Liver (tissue), 9 donors: ENCODE data around the gene OR52R1. TPM values are rescaled to one million over a fixed set of nuclear protein-coding genes. Genes with fewer than 3 reads are reported as not detected.

ENCODE experiments used
- DNase-seq: peaks from one replicate; pipeline ENCODE4 v3.0.0-alpha.2; 2017; ENCODE audit warnings: low spot score
- H3K27ac ChIP-seq, 2 donors: one replicate each; pipeline ENCODE4 v1.7.0; 2013; ENCODE audit warnings: inconsistent platforms in 2 of 2, low read length in 2 of 2, control low read depth in 1 of 2, low read depth in 1 of 2, mild to moderate bottlenecking in 1 of 2
- H3K27me3 ChIP-seq, 4 donors: one replicate each; pipeline versions ENCODE4 v1.6.1 to v1.7.0; 2013; ENCODE audit warnings: low read length in 3 of 4, inconsistent platforms in 1 of 4, mild to moderate bottlenecking in 1 of 4, moderate library complexity in 1 of 4; ENCODE audit not compliant: control insufficient read depth in 4 of 4, insufficient read depth in 4 of 4
- H3K36me3 ChIP-seq, 4 donors: one replicate each; pipeline versions ENCODE4 v1.6.1 to v1.7.0; 2013; ENCODE audit warnings: low read length in 3 of 4, mild to moderate bottlenecking in 3 of 4, low read depth in 1 of 4, moderate library complexity in 1 of 4; ENCODE audit not compliant: control insufficient read depth in 4 of 4, insufficient read depth in 3 of 4
- H3K4me1 ChIP-seq, 4 donors: one replicate each; pipeline versions ENCODE4 v1.6.1 to v1.7.0; 2013; ENCODE audit warnings: low read length in 3 of 4, mild to moderate bottlenecking in 3 of 4, moderate library complexity in 1 of 4; ENCODE audit not compliant: control insufficient read depth in 4 of 4, insufficient read depth in 4 of 4
- H3K4me3 ChIP-seq, 3 donors: one replicate each; pipeline versions ENCODE4 v1.6.1 to v1.7.0; 2013; ENCODE audit warnings: low read length in 3 of 3, control low read depth in 1 of 3, low read depth in 1 of 3, mild to moderate bottlenecking in 1 of 3
- H3K9ac ChIP-seq, 2 donors: one replicate each; pipeline ENCODE4 v1.7.0; 2013; ENCODE audit warnings: low read length in 2 of 2, mild to moderate bottlenecking in 2 of 2, moderate library complexity in 2 of 2, control low read depth in 1 of 2, low read depth in 1 of 2
- H3K9me3 ChIP-seq, 4 donors: one replicate each; pipeline versions ENCODE4 v1.6.1 to v1.7.0; 2013; ENCODE audit warnings: low read length in 3 of 4; ENCODE audit not compliant: control insufficient read depth in 4 of 4
- CTCF ChIP-seq: fragments of 150-350 bp; IDR thresholded peaks from 2 replicates; pipeline ENCODE4 v1.5.1; 2017; ENCODE audit warnings: improper control_type of control experiment, low read depth, low read length; ENCODE audit not compliant: missing input control
- EGR1 ChIP-seq, 2 donors: IDR thresholded peaks; 2 replicates each; pipeline ENCODE4 v1.6.1; 2016 to 2018; ENCODE audit warnings: antibody characterized with exemption in 2 of 2, low read depth in 2 of 2
- FOXA1 ChIP-seq: IDR thresholded peaks from 2 replicates; pipeline ENCODE4 v1.6.1; 2016; ENCODE audit warnings: antibody characterized with exemption
- FOXA2 ChIP-seq: IDR thresholded peaks from 2 replicates; pipeline ENCODE4 v1.6.1; 2016; ENCODE audit warnings: antibody characterized with exemption
- GABPA ChIP-seq, 2 donors: IDR thresholded peaks in 1 of 2; conservative IDR thresholded peaks in 1 of 2; 2 replicates each; pipeline ENCODE4 v1.6.1; 2016; ENCODE audit warnings: antibody characterized with exemption in 2 of 2, mild to moderate bottlenecking in 1 of 2, moderate library complexity in 1 of 2
- HNF4A ChIP-seq, 2 donors: conservative IDR thresholded peaks; 2 replicates each; pipeline ENCODE4 v1.6.1; 2016; ENCODE audit warnings: antibody characterized with exemption in 2 of 2, mild to moderate bottlenecking in 2 of 2
- HNF4G ChIP-seq: IDR thresholded peaks from 2 replicates; pipeline ENCODE4 v1.6.1; 2016; ENCODE audit warnings: antibody characterized with exemption
- JUND ChIP-seq, 2 donors: IDR thresholded peaks; 2 replicates each; pipeline ENCODE4 v1.6.1; 2016; ENCODE audit warnings: antibody characterized with exemption in 2 of 2
- NR2F2 ChIP-seq: IDR thresholded peaks from 2 replicates; pipeline ENCODE4 v1.6.1; 2016; ENCODE audit warnings: antibody characterized with exemption
- REST ChIP-seq: IDR thresholded peaks from 2 replicates; pipeline ENCODE4 v1.6.1; 2016; ENCODE audit warnings: antibody characterized with exemption, mild to moderate bottlenecking
- TAF1 ChIP-seq: conservative IDR thresholded peaks from 2 replicates; pipeline ENCODE4 v1.6.1; 2016; ENCODE audit warnings: antibody characterized with exemption, mild to moderate bottlenecking
- YY1 ChIP-seq: IDR thresholded peaks from 2 replicates; pipeline ENCODE4 v1.6.1; 2016; ENCODE audit warnings: antibody characterized with exemption, mild to moderate bottlenecking
- WGBS: extraction: QIAGEN DNeasy Blood & Tissue Kit; methylation state at CpG from one replicate; pipeline ENCODE4 v1.1.7; 2013; 5-methylcytosine and 5-hydroxymethylcytosine counted together
- polyA plus RNA-seq, 2 donors: library from polyadenylated mRNA; stranded (reverse) in 1 of 2; unstranded in 1 of 2; fragments of 200-250 nt in 1 of 2; fragments of >200 nt in 1 of 2; fragmentation: Nextera tagmentation in 1 of 2; extraction: Ambion mirVana in 1 of 2; gene quantifications; one replicate each; pipeline versions ENCODE4 v1.2.1 to v1.2.3, GENCODE V29; 2013 to 2015
- total RNA-seq, 2 donors: library from RNA; depleted of rRNA; stranded (reverse); fragments of >200 nt; gene quantifications; one replicate each; pipeline ENCODE4 v1.2.3, GENCODE V29; 2014
- TF ChIP-seq, protein P1 (sequence below): IDR thresholded peaks from 2 replicates; pipeline ENCODE4 v1.6.1; 2016; ENCODE audit warnings: antibody characterized with exemption
- TF ChIP-seq, protein P2 (sequence below): IDR thresholded peaks from 2 replicates; pipeline ENCODE4 v1.6.1; 2016; ENCODE audit warnings: antibody characterized with exemption
- TF ChIP-seq, protein P3 (sequence below): IDR thresholded peaks from 2 replicates; pipeline ENCODE4 v1.6.1; 2016; ENCODE audit warnings: antibody characterized with exemption
- donor health status: healthy.
- donor health status: healthy.
- donor health status: healthy.
- donor health status: healthy.
- donor health status: healthy.

The OR52R1 gene
- total and polyA plus RNA-seq, 4 donors = not detected

DNA sequence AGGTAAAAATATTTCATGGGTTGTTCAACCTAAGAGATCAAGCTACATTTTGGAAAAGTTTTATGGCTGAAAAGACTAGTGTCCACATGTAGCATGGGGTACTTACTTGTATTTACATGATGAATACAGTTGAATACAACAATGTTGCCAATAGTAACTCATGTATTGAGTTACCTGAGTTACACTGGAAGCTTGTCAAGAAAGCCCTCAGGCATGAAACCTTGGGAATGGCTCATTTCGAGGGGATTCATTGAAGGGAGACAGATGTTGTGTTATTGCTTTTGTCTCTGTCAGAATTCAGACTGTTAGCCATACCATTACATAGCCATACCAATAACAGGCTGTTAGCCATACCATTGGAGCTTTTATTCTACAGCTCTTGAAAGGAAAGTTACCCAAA, 26.2 kb upstream of the OR52R1 start:
- Histone ChIP-seq H3K27me3 (peaks cover 0 to 4% (median 0%) of the 10 kb centered on the region in 4 donors), H3K9ac (no peak overlapping the region), H3K9me3 (no peaks in the 10 kb centered on the region), H3K27ac (no peak overlapping the region), H3K4me1 (no peaks in the 10 kb centered on the region), H3K4me3 (no peak overlapping the region), H3K36me3 (no peaks in the 10 kb centered on the region)
- TF ChIP-seq, protein P1, sequence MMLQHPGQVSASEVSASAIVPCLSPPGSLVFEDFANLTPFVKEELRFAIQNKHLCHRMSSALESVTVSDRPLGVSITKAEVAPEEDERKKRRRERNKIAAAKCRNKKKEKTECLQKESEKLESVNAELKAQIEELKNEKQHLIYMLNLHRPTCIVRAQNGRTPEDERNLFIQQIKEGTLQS = no peak
- TF ChIP-seq FOXA2 (no peak), TAF1 (no peak), HNF4G (no peak), REST (no peak), NR2F2 (no peak), EGR1 (IDR thresholded peaks at IDR 0.05; ENCODE audit: low read depth in 2 of 2) (no peak), GABPA (IDR thresholded peaks at IDR 0.05 in 1 of 2, conservative IDR thresholded peaks at IDR 0.05 in 1 of 2) (no peak), YY1 (no peak), FOXA1 (no peak), CTCF (no peak), HNF4A (conservative IDR thresholded peaks at IDR 0.05) (no peak), JUND (IDR thresholded peaks at IDR 0.05) (no peak)
- TF ChIP-seq, protein P2, sequence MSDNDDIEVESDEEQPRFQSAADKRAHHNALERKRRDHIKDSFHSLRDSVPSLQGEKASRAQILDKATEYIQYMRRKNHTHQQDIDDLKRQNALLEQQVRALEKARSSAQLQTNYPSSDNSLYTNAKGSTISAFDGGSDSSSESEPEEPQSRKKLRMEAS = no peak
- TF ChIP-seq, protein P3, sequence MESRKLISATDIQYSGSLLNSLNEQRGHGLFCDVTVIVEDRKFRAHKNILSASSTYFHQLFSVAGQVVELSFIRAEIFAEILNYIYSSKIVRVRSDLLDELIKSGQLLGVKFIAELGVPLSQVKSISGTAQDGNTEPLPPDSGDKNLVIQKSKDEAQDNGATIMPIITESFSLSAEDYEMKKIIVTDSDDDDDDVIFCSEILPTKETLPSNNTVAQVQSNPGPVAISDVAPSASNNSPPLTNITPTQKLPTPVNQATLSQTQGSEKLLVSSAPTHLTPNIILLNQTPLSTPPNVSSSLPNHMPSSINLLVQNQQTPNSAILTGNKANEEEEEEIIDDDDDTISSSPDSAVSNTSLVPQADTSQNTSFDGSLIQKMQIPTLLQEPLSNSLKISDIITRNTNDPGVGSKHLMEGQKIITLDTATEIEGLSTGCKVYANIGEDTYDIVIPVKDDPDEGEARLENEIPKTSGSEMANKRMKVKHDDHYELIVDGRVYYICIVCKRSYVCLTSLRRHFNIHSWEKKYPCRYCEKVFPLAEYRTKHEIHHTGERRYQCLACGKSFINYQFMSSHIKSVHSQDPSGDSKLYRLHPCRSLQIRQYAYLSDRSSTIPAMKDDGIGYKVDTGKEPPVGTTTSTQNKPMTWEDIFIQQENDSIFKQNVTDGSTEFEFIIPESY = no peak
- WGBS = 60% methylated on average over 1 of the region's 1 CpG
- DNase-seq = no peak

DNA sequence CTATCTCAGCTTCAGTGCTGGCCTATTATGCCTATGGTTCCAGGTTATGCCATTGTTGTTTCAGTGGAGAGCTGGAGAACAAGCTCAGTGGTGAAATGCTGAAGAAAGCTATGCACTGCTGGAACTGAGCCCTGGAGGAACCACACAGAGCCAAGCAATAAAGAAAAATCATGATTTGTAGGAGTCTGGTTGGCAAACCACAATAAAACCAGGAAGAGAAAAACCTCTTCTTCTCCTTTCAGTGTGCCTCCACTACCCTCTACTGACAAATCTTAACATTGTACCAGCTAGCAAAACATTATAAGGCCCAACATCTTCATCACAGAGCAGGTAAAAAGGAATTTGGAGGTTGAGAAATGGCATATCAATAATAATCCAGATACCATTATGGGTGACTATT, 22.2 kb upstream of the OR52R1 start:
- Histone ChIP-seq H3K9me3 (no peaks in the 10 kb centered on the region), H3K27me3 (peaks cover 0 to 8% (median 0%) of the 10 kb centered on the region in 4 donors), H3K27ac (no peak overlapping the region), H3K36me3 (no peaks in the 10 kb centered on the region), H3K4me1 (no peaks in the 10 kb centered on the region), H3K4me3 (no peak overlapping the region), H3K9ac (no peak overlapping the region)
- no peak for DNase-seq
- TF ChIP-seq, protein P3 = no peak
- no peak for TF ChIP-seq REST
- TF ChIP-seq, protein P2 = no peak
- no peak for TF ChIP-seq HNF4A (conservative IDR thresholded peaks at IDR 0.05)
- peak; percentile 4 for TF ChIP-seq CTCF
- no peak for TF ChIP-seq EGR1 (IDR thresholded peaks at IDR 0.05; ENCODE audit: low read depth in 2 of 2)
- no peak for TF ChIP-seq TAF1
- no peak for TF ChIP-seq FOXA2
